ENCODE measurements around the gene EMX1.

EMX1 gene

DNA sequence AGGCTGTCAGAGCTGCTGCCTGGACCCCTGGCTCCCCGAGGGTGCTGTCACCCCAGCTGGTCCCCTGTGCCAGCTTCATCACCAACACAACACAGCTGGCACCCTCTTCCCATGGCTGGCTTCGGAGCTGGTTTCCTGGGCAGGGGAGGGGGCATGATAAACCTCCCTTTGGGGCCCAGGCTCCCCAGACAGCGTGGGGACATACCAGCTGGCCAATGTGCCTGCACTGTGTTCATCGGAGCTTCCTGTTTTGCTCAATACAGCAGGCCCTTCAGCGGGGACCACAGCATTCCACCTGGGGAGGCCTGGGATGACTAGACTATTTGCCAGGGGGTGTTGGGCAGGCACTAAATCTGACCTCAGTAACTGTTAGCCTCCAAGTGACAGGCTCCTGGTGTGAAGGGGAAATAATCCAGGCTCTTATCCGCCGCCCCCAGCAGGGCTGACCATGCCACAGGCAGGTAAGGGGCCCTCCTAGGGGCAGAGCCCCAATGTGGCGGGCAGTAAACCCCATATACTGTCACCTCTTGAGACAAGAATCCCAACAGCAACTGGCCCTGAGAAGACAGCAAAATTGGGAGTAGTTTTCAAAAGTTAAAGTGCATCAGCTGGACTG is 44.6 kb downstream of the EMX1 start:
- DNase-seq: no peak

- DNase-seq: no peak
Measured at GRCh38 chr2:72962911-72963310, 45.6 kb downstream of the EMX1 start.

DNA sequence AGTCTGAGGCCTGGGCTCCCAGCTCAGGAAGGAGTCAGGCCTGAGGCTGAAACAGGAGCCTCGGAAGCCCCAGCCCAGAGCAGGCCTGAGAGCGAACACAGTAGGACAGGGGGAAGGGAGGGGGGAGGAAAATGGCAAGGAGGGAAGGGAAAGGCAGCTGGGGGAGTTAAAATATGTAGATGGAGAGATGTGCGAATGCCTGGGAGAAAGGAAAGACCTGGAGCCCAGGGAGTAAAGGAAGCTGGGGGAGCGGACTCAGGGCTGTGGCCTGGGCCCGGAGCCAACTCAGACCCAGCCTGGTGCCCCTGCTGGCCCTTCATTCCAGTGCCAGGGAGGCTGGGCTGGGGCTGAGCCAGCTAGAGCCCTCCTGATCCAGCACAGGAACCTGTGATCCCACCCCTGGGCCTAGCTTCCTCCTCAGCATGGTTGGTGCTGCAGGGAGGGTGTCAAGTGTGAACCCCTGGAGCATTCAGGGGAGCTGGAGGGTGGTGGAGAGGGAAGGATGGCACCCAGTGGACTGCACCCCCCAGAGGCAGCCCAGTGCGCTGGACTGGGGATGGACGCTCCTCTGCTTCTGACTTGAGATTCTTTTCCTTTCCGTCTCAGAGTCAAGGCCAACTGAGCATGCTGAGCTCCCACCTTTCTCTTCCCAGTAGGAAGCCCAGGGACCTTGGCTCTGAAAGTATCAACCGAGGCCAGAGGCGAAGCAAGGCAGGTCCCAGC is 46.3 kb downstream of the EMX1 start:
- no peak for DNase-seq

GRCh38 chr2:72964146-72964525 is 46.8 kb downstream of the EMX1 start:
- no peak for DNase-seq

GRCh38 chr2:72965016-72965415 is 47.7 kb downstream of the EMX1 start:
- DNase-seq: no peak

DNA sequence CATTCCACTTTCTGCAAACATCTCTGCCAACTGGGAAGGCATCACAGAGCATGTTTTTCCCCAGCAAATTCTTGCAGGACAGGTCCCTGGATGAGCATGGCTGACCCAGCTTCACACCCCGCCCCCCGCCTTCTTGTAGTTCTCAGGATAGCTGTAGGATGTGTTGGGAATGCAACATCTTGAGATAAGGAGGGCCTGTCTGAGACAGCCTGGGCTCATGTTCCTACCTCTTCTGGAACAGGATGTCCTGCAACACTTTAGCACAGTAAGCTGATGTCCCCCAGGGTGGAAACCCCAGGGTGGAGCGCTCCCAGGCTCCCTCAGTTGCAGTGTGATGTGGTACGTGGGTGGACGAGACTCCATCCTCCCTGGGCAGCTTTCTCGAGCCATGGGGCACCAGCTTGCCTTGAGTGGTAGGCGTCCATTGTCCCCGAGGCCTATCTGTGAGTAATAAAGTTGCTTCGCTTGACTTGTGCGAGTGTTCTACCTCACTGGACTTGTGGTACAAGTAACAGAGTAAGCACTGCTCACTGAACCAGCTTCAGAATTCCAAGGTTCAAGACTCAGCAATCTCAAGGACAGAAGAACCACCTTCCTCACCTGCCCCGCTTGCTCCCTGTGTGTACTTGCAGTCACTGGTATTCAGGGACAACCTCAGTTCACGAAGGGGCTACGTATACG is 48.6 kb downstream of the EMX1 start:
- DNase-seq: no peak

DNA sequence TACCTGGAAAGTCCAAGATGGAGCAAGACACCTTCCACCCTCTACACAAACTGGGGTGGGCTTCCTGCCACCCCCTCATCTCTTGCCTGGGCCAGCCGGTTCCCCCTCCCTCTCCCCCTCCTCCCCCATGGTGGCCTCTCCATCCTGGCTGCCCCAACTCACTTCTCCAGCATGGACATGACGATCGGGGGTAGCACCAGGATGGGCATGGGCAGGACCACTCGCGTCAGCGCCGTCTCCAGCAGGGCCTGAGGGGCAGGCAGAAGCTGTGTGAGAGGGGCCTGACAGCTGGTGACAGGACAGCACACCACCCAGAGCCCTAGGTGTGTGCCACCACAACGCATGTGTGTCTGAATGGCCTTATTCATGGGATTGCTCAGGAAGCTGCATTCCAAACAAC is 51.0 kb downstream of the EMX1 start:
- DNase-seq: no peak

DNA sequence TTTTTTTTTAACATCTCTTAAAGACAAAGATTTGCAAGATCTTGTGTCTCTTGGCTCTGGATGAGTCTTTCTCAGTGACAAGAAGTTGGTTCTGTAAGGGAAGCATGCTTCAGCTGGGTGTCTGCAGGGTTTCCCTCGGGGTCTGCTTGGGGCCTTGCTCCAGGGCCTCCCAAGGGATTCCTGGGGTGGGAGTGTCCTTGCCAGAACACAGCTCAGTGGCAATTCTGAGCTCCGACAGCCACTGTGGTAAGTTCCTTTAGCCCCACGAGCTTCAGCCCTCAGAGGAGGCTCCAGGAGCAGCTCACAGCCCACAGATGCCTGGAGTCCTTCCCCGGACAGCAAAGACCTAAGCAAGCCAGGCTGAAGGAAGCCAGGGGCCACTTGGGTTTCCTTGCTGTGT is 52.4 kb downstream of the EMX1 start:
- DNase-seq: no peak

DNA sequence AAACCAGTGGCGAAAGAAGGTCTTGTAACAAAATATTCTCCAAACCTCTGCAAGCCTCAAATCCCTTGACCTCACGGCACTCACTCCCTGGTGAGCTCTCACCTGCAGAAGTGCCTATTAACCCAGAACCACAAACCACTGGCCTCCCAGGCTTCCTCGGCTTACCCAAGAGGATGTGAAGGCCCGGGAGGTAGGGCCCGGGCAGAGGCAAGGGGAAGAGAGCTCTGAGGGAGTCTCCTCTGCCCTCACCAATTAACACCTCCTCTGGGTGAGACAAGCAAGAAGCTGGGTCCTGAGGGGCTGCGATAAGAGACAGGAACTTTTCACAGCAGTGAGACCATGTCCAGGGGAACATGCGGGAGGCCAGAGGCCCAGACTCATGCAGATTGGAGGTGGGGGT is 53.7 kb downstream of the EMX1 start:
- DNase-seq: no peak

DNA sequence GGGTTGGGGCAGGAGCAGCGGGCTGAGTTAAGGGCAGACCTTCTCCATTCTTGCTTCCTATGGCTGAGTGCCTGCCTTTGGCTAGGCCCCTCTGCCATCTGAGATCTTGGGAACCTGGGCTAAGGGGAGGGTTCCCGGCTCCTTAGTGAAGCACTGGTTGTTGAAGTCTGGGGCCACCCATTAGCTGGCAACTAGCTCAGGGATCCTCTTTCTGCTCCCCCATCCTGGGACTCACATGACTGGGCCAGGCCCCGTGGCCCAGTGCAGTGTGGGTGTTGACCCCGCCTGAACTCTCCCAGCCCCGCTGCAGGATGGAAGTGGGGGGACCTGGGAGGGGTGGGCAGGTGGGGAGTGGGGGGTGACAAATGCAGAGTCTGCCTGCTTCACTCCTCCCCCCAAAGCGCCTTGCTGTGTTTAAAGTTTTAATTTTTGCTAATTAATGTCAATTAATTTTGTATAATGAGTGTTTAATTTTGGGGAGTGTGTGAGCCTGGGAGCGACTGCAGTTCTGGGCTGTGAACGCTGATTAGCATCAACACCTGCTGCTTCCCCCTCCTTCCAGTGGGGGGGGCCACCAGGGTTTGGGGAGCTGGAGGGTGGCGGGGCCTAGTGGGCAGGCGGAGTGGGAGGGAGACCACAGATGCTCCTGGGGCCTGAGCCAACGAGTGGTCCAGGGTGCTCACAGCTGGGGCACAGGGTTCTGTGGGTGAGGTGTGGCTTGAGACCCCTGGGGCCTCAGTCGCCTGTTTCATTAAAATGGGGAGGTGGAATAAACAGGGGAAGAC is 55.2 kb downstream of the EMX1 start:
- no peak for DNase-seq

- no peak for DNase-seq
Measured at GRCh38 chr2:72973137-72973535, 55.8 kb downstream of the EMX1 start.

GRCh38 chr2:72973566-72974435 is 56.5 kb downstream of the EMX1 start:
- DNase-seq: peak; percentile 7 to 16

DNA sequence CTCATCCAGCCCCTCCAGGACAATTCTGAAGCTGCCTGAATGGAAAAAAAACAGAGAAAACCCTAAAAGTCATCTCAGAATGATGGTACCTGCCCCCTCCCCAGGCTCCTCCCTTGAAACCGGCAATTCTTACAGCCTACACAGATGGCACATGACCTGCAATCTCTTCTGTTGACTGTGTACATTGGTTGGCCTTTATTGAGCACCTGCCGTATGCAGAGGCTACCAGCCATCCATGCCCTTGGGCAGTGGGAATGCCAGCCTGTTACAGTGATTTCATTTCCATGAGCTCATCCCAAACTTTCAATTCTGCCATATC is 57.1 kb downstream of the EMX1 start:
- no peak for DNase-seq

DNA sequence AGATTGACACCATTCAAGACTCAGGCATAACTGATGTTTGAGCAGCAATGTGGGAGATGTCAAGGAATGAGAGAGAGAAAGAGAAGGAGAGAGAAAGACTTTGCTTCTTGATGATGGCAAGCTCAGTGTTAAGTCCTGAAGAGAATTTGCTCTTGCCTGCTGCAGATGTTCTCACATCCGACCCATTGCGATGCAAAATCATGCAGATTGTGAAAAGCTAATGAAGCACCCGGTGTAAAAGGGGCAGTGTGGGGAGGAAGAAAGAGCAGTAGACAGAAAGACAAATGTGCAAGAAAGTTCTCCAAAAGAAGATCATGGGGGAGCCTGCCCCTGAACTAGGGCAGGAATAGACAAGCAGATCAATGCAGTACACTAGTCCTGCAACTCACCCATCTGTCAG is 57.7 kb downstream of the EMX1 start:
- no peak for DNase-seq

- no peak for DNase-seq
Measured at GRCh38 chr2:72979896-72980295, 62.6 kb downstream of the EMX1 start.

DNA sequence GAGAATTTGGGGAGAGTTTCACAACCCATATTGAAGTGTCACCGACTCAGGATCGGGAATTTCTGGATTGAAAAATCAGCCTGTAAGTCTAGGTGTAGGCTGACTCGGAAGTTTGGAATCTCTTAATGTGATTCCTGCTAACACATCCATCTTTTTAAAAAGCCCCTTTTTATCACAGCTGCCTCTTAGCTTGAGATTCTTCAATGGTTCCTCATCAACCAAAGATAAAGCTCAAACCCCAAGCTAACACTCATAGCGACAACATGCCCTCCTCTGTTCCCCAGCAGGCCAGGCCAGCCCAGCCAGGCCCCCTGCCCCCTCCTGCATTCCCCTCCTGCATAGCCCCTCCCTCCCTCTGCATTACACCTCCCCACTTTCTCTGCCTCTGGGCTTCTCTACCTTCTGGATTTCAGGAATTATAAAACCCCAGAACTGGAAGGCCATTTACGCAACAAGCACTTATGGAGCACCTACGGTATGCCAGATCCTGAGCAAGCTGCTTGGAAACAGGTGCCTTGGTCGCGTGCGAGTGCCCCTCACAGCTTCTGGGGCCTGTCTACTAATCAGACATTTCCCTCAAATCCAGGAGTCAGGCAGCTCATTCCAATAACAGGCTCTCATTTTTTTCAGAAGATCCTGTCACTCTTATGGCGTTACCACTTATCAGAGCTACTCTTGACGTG is 63.4 kb downstream of the EMX1 start:
- DNase-seq: no peak

DNA sequence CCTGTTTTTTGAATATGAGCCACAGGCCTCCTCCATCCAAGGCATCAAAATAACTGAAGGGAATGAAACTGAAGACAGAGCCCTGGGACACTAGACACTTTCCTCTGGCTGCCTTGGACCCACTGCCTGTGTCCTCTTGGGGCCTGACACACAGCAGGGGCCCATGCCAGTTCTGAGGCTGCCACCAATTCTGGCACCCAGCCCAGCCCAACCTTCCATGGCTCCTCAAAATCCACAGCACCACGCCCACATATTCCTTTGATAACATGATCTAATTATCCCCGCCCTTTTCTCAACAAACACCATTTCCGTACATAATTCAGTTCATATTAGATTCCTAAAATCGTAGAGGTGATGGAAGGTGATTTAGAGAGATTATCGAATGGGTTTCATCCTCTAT is 64.2 kb downstream of the EMX1 start:
- DNase-seq: no peak

DNA sequence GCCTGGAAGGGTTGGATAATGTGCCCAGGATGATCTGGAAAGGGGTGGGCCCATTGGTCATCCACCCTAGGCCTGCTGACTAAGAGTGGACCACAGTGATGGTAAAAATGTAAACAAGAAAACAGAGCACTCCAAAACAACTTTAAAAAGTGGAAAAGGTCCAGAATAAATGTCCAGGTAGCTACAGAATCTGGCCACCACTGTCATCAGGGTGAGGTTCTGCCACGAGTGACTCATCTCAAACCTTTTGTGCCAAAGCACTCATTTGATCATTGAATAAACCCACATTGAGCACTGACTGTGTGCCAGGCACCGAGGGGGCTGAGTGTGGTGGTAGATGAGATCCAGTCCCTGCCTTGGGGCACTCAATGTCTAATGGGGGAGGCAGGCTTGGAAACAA is 64.9 kb downstream of the EMX1 start:
- DNase-seq: no peak

- DNase-seq: no peak
Measured at GRCh38 chr2:72982781-72983499, 65.6 kb downstream of the EMX1 start.

GRCh38 chr2:72983500-72984161 is 66.3 kb downstream of the EMX1 start:
- DNase-seq: no peak

GRCh38 chr2:72984172-72984671 is 66.9 kb downstream of the EMX1 start:
- DNase-seq: no peak
